Stomach (tissue), 4 donors: Measurements from ENCODE around the gene COL4A2.

Source experiments
- POLR2AphosphoS5 ChIP-seq, 3 donors: sonication (generic); formaldehyde crosslinking; IDR thresholded peaks; one replicate each; pipeline ENCODE4 v1.6.1; 2016; ENCODE audit warnings: antibody characterized with exemption in 3 of 3
- TF ChIP-seq, protein P1 (sequence below), 7 experiments: fragments of 450-650 bp in 4 of 7; fragments of 200-600 bp in 3 of 7; sonication (generic) in 3 of 7; IDR thresholded peaks; one replicate each; pipeline ENCODE4 v1.5.1; 2016 to 2019; ENCODE audit warnings: antibody characterized with exemption in 7 of 7, control low read depth in 2 of 7, mild to moderate bottlenecking in 1 of 7

DNA sequence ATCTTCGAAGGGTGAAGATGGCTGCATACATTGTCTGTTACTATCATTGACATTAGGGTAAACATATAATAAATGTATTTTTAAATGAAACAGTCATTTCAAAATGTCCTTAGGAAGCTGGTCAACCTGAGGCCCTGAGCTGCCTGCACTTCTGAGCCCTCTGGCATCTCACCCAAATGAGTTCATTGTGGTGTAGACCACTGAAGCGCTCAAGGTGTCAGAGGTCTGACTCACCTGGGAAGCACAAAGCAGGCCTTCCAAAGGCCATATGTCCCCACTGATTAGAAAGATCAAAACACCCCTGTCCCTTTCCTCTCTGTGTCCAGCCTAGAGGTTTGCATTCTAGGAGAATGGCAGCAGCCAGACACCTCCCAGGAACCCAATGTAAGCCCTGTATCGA, 59.6 kb downstream of the COL4A2 start:
- TF ChIP-seq, protein P1, sequence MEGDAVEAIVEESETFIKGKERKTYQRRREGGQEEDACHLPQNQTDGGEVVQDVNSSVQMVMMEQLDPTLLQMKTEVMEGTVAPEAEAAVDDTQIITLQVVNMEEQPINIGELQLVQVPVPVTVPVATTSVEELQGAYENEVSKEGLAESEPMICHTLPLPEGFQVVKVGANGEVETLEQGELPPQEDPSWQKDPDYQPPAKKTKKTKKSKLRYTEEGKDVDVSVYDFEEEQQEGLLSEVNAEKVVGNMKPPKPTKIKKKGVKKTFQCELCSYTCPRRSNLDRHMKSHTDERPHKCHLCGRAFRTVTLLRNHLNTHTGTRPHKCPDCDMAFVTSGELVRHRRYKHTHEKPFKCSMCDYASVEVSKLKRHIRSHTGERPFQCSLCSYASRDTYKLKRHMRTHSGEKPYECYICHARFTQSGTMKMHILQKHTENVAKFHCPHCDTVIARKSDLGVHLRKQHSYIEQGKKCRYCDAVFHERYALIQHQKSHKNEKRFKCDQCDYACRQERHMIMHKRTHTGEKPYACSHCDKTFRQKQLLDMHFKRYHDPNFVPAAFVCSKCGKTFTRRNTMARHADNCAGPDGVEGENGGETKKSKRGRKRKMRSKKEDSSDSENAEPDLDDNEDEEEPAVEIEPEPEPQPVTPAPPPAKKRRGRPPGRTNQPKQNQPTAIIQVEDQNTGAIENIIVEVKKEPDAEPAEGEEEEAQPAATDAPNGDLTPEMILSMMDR (IDR thresholded peaks at IDR 0.05): no peak
- no peak for TF ChIP-seq POLR2AphosphoS5 (IDR thresholded peaks at IDR 0.05)
